Spleen (tissue), 7 donors: ENCODE measurements around the gene PROX1.

ENCODE experiments used
- POLR2A ChIP-seq, 3 donors: fragments of 450-650 bp; IDR thresholded peaks; one replicate each; pipeline ENCODE4 v1.5.1; 2017; ENCODE audit warnings: antibody characterized with exemption in 3 of 3, mild to moderate bottlenecking in 1 of 3
- POLR2AphosphoS5 ChIP-seq, 3 donors: sonication (generic); formaldehyde crosslinking; IDR thresholded peaks; one replicate each; pipeline ENCODE4 v1.5.1; 2017; ENCODE audit warnings: antibody characterized with exemption in 3 of 3
- TF ChIP-seq, protein P1 (sequence below), 11 experiments: fragments of 200-600 bp in 7 of 11; fragments of 450-650 bp in 4 of 11; sonication (generic) in 4 of 11; IDR thresholded peaks in 8 of 11; conservative IDR thresholded peaks in 3 of 11; 1 replicate in 7 of 11; 2 replicates in 4 of 11; pipeline versions ENCODE4 v1.4.0 to v1.8.0; 2016 to 2021; ENCODE audit warnings: antibody characterized with exemption in 11 of 11, inconsistent platforms in 4 of 11, mild to moderate bottlenecking in 1 of 11
- donor health status: DM: no; HTN: no; CAD: no; lungs with moderate emphysema.
- donor health status: DM: no; HTN: no; CAD: no.
- donor health status: DM: no; HTN: no; CAD: no.

DNA sequence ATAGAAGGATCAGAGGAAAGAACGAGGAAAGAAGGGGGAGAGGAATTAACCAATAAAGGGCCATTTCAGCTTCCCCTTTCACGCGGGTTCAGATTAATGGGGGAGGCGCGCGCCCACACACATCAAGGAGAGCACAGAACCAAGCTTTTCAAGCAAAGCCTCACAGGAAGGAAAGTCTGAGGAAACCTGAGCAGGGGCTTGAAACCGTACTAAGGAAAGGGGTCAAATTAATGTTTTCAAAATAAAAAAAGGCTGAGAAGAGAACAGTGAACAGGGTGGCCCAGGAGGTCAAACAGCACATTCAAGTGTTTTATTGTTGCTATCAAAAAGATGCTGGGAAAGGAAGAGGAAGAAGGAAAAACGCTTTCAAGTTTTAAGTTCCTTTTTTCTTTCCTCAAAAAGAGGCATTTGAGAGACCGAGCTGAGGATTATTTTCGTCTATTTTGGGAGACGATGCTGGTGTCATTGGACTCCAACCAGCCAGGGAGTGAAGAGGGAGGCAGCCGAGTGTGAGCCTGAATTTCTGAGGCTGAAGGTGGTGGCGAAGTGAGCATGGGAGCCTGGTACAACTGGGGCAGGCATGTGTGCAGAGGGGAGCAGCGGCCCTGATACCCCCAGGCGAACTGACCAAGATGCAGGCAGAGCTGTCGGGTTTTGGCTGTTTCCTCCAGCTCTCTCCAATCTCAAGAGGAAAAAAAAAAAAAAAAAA is 88.4 kb downstream of the PROX1 start:
- TF ChIP-seq, protein P1, sequence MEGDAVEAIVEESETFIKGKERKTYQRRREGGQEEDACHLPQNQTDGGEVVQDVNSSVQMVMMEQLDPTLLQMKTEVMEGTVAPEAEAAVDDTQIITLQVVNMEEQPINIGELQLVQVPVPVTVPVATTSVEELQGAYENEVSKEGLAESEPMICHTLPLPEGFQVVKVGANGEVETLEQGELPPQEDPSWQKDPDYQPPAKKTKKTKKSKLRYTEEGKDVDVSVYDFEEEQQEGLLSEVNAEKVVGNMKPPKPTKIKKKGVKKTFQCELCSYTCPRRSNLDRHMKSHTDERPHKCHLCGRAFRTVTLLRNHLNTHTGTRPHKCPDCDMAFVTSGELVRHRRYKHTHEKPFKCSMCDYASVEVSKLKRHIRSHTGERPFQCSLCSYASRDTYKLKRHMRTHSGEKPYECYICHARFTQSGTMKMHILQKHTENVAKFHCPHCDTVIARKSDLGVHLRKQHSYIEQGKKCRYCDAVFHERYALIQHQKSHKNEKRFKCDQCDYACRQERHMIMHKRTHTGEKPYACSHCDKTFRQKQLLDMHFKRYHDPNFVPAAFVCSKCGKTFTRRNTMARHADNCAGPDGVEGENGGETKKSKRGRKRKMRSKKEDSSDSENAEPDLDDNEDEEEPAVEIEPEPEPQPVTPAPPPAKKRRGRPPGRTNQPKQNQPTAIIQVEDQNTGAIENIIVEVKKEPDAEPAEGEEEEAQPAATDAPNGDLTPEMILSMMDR (IDR thresholded peaks at IDR 0.05 in 8 of 11, conservative IDR thresholded peaks at IDR 0.05 in 3 of 11): no peak
- TF ChIP-seq POLR2A (IDR thresholded peaks at IDR 0.05) (no peak), POLR2AphosphoS5 (IDR thresholded peaks at IDR 0.05) (no peak)
